PC-9 (cell line): ENCODE measurements around the gene OSTM1. TPM values are rescaled to one million over a fixed set of nuclear protein-coding genes. Genes with fewer than 3 reads are reported as not detected.
A peak's percentile ranks its signal among the peaks of the same experiment; 100 is the strongest.

ENCODE experiments used
- BruUV-seq: library from RNA; stranded (reverse); fragments of 400-500 nt; replicated peaks from 2 replicates; lab custom pipeline; 2021; lab: Mats Ljungman, UMichigan
- CTCF ChIA-PET: fragments of 300-600 bp; sonication (Branson Sonifier 250); formaldehyde crosslinking; loops from one replicate; lab custom pipeline; 2022; ENCODE audit warnings: antibody characterized with exemption; lab: Charles Lee
- POLR2A ChIA-PET: fragments of 300-600 bp; sonication (Branson Sonifier 250); formaldehyde crosslinking; loops from one replicate; lab custom pipeline; 2022; ENCODE audit warnings: antibody characterized with exemption; ENCODE audit not compliant: unreplicated experiment; lab: Charles Lee
- DNase-seq, 2 experiments: peaks; one replicate each; pipeline versions ENCODE4 v3.0.0 to v3.0.0-alpha.2; 2015 to 2022; ENCODE audit warnings: mixed read lengths in 1 of 2
- H2AFZ ChIP-seq: fragments of 200-600 bp; sonication (generic); 2 replicates; pipeline ENCODE4 v1.8.1; 2017; ENCODE audit warnings: antibody characterized with exemption
- H3F3A ChIP-seq: fragments of 200-600 bp; sonication (generic); 2 replicates; pipeline ENCODE4 v1.8.1; 2017; ENCODE audit warnings: antibody characterized with exemption, mild to moderate bottlenecking, low read depth; ENCODE audit not compliant: insufficient read depth
- H3K27ac ChIP-seq: fragments of 200-600 bp; sonication (generic); 2 replicates; pipeline ENCODE4 v1.6.1; 2016; ENCODE audit warnings: mixed run types
- H3K27me3 ChIP-seq: fragments of 200-600 bp; sonication (generic); 2 replicates; pipeline ENCODE4 v1.6.1; 2016; ENCODE audit warnings: low read depth, mixed run types; ENCODE audit not compliant: insufficient read depth
- H3K36me3 ChIP-seq: fragments of 200-600 bp; sonication (generic); 2 replicates; pipeline ENCODE4 v1.6.1; 2016; ENCODE audit warnings: low read depth, mixed run types
- H3K4me1 ChIP-seq: fragments of 200-600 bp; sonication (generic); replicated peaks from 2 replicates; pipeline ENCODE4 v1.6.1; 2016; ENCODE audit warnings: mixed run types; ENCODE audit not compliant: insufficient read depth
- H3K4me2 ChIP-seq: fragments of 200-600 bp; sonication (generic); 2 replicates; pipeline ENCODE4 v1.6.1; 2017; ENCODE audit warnings: mixed run types
- H3K4me3 ChIP-seq: fragments of 200-600 bp; sonication (generic); 2 replicates; pipeline ENCODE4 v1.6.1; 2016; ENCODE audit warnings: mixed run types
- H3K79me2 ChIP-seq: fragments of 200-600 bp; sonication (generic); 2 replicates; pipeline ENCODE4 v1.6.1; 2017; ENCODE audit warnings: low read depth, mixed run types
- H3K9me2 ChIP-seq: fragments of 200-600 bp; sonication (generic); 2 replicates; pipeline ENCODE4 v1.8.1; 2017; ENCODE audit warnings: mild to moderate bottlenecking; ENCODE audit not compliant: insufficient read depth
- H3K9me3 ChIP-seq: fragments of 200-600 bp; sonication (generic); 2 replicates; pipeline ENCODE4 v1.8.1; 2016; ENCODE audit warnings: low read depth; ENCODE audit not compliant: insufficient read depth
- H4K20me1 ChIP-seq: fragments of 200-600 bp; sonication (generic); 2 replicates; pipeline ENCODE4 v1.8.1; 2017; ENCODE audit not compliant: insufficient read depth
- EZH2 ChIP-seq: fragments of 200-600 bp; sonication (generic); IDR thresholded peaks from 2 replicates; pipeline ENCODE4 v1.8.0; 2017; ENCODE audit warnings: antibody characterized with exemption, low read depth
- intact Hi-C: fragments of 100-400 bp; cut with micrococcal nuclease; formaldehyde crosslinking; loops from one replicate; pipeline ENCODE4 v1.10.0; 2022; ENCODE audit not compliant: unreplicated experiment
- total RNA-seq: library from RNA; stranded (reverse); gene quantifications from 2 replicates; pipeline ENCODE4 v1.2.3, GENCODE V29; 2021
- TF ChIP-seq, protein P1 (sequence below): fragments of 200-600 bp; sonication (generic); conservative IDR thresholded peaks from 2 replicates; pipeline ENCODE4 v1.6.1; 2017; ENCODE audit warnings: mixed run types, antibody characterized with exemption, mild to moderate bottlenecking, moderate library complexity

The OSTM1 gene
- total RNA-seq, 1 experiment from 2014 or later: 13.7 TPM

GRCh38 chr6:108097882-108098281 is 23.3 kb upstream of the OSTM1 start:
- peak in 1 of 2 experiments; percentile 43 for DNase-seq
- H3K9me2 ChIP-seq: no peaks in the 10 kb centered on the region
- ChIA-PET CTCF (no interaction called here), POLR2A (no interaction called here)
- no peaks in the 10 kb centered on the region for H3K9me3 ChIP-seq
- H4K20me1 ChIP-seq: no peaks in the 10 kb centered on the region
- intact Hi-C loops: no loop called here
- H3K79me2 ChIP-seq: no peaks in the 10 kb centered on the region
- H3K4me3 ChIP-seq: no peak overlapping the region
- H3K27ac ChIP-seq: no peak overlapping the region
- no peaks in the 10 kb centered on the region for H3F3A ChIP-seq
- H3K4me2 ChIP-seq: no peak overlapping the region
- H3K36me3 ChIP-seq: no peaks in the 10 kb centered on the region
- BruUV-seq: no TSS peak
- H3K27me3 ChIP-seq: no peaks in the 10 kb centered on the region
- TF ChIP-seq EZH2: no peak
- TF ChIP-seq, protein P1, sequence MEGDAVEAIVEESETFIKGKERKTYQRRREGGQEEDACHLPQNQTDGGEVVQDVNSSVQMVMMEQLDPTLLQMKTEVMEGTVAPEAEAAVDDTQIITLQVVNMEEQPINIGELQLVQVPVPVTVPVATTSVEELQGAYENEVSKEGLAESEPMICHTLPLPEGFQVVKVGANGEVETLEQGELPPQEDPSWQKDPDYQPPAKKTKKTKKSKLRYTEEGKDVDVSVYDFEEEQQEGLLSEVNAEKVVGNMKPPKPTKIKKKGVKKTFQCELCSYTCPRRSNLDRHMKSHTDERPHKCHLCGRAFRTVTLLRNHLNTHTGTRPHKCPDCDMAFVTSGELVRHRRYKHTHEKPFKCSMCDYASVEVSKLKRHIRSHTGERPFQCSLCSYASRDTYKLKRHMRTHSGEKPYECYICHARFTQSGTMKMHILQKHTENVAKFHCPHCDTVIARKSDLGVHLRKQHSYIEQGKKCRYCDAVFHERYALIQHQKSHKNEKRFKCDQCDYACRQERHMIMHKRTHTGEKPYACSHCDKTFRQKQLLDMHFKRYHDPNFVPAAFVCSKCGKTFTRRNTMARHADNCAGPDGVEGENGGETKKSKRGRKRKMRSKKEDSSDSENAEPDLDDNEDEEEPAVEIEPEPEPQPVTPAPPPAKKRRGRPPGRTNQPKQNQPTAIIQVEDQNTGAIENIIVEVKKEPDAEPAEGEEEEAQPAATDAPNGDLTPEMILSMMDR: no peak
- no peaks in the 10 kb centered on the region for H3K4me1 ChIP-seq
- no peak overlapping the region for H2AFZ ChIP-seq

- Histone ChIP-seq H3K27me3 (no peaks in the 10 kb centered on the region), H3K4me1 (no peaks in the 10 kb centered on the region), H3K4me3 (no peak overlapping the region), H3K36me3 (no peaks in the 10 kb centered on the region), H4K20me1 (no peaks in the 10 kb centered on the region), H3K4me2 (no peak overlapping the region), H3K9me3 (no peaks in the 10 kb centered on the region), H2AFZ (no peak overlapping the region), H3K27ac (no peak overlapping the region), H3F3A (no peaks in the 10 kb centered on the region), H3K9me2 (no peaks in the 10 kb centered on the region), H3K79me2 (no peaks in the 10 kb centered on the region)
- BruUV-seq: no TSS peak
- POLR2A ChIA-PET: no interaction called here
- intact Hi-C loops: no loop called here
- CTCF ChIA-PET: no interaction called here
- no peak for DNase-seq
- TF ChIP-seq EZH2: no peak
- TF ChIP-seq, protein P1: no peak
Observed at GRCh38 chr6:108093781-108094300, 19.3 kb upstream of the OSTM1 start.

DNA sequence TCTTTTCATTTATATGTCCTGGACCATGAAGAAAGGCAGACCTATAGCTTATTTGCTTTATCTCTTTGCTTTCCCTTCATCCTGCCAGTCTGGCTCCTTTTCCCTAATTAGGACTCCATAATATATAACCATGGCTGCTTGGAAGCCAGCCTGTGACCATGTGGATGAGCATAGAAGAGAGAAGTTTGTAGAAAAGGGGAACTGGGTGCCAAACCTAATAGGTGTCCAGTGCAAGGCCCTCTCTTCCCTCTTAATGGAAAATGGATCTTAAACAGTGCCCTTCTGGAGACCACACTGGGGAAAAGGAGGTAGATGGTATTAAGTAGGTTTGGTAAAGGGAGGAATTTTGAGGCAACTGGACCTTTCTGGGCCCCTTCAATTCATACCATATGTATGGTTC is 16.7 kb upstream of the OSTM1 start:
- Histone ChIP-seq H3K9me3 (no peaks in the 10 kb centered on the region), H3K27ac (no peak overlapping the region), H2AFZ (peak overlapping the region; percentile 30; the same call in 1 of the 2 replicates), H3K27me3 (no peaks in the 10 kb centered on the region), H3F3A (no peaks in the 10 kb centered on the region), H3K4me3 (no peak overlapping the region), H3K79me2 (no peaks in the 10 kb centered on the region), H4K20me1 (no peaks in the 10 kb centered on the region), H3K9me2 (no peaks in the 10 kb centered on the region), H3K4me2 (no peak overlapping the region), H3K4me1 (no peaks in the 10 kb centered on the region), H3K36me3 (no peaks in the 10 kb centered on the region)
- no TSS peak for BruUV-seq
- CTCF ChIA-PET: no interaction called here
- no peak for DNase-seq
- TF ChIP-seq, protein P1: no peak
- no peak for TF ChIP-seq EZH2
- intact Hi-C loops: no loop called here
- POLR2A ChIA-PET: interaction anchor here (0.7 kb wide), 1 partner anchor 1339 kb away, joined by 4 read pairs; no protein-coding TSS in a partner anchor
